C4-2B (cell line): Measurements from ENCODE around the gene COA1.

Experiments
- H3K27ac ChIP-seq: fragments of 450-650 bp; 2 replicates; pipeline ENCODE4 v1.5.1; 2017
- CTCF ChIP-seq: fragments of 450-650 bp; conservative IDR thresholded peaks from 2 replicates; pipeline ENCODE4 v1.5.1; 2017; ENCODE audit warnings: mild to moderate bottlenecking
- ZFX ChIP-seq: fragments of 450-650 bp; IDR thresholded peaks from 2 replicates; pipeline ENCODE4 v1.6.1; 2017

COA1 gene

GRCh38 chr7:43591558-43592180, 137.7 kb downstream of the COA1 start:
- TF ChIP-seq ZFX (no peak), CTCF (no peak)
- no peak overlapping the region for H3K27ac ChIP-seq

DNA sequence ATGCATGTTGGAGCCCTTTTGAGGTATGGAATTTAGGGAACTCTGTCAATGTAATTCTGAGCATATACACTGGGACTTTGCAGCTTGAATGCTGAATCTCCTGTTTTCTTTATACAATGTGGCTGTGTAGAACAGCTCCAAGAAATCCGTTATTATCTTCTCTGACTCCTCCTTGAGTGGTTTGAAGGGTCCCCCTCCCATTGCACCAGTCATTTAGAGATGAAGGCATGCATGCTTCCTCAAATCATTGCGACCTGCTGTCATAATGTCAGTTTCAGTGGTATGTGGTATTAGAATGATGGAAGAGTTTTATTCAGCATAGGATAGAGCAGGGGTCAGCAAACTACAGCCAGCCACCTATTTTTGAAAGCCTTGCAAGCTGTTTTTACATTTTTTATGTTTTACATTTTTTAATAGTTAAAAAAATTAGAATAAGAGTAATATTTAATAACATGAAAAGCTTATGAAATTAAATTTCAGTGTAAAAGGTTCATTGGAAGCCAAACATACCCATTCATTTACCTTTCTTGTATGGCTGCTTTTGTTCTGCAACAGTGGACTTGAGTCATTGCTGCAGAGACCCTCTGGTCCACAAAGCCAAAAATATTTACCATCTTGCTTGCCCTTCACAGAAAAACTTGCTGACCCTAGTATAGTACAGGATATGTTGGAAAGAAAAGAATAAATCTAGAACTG, 138.3 kb downstream of the COA1 start:
- no peak for TF ChIP-seq ZFX
- no peak for TF ChIP-seq CTCF
- no peak overlapping the region for H3K27ac ChIP-seq

GRCh38 chr7:43589728-43590127, 139.6 kb downstream of the COA1 start:
- TF ChIP-seq CTCF, result no peak
- TF ChIP-seq ZFX, result no peak
- H3K27ac ChIP-seq, result no peak overlapping the region
